D721Med (cell line): Measurements from ENCODE around the gene C14orf119.

Experiments used
- DNase-seq: peaks from one replicate; pipeline ENCODE4 v3.0.0; 2011; ENCODE audit warnings: low spot score; ENCODE audit not compliant: insufficient read length
- FAIRE-seq: peaks from 2 replicates; lab custom pipeline; 2011; peaks lifted over from hg19 to GRCh38; lab: Jason Lieb, UNC
- TF ChIP-seq, protein P1 (sequence below): IDR thresholded peaks from 2 replicates; pipeline ENCODE4 v1.5.1; 2012; ENCODE audit warnings: mild to moderate bottlenecking, control low read depth; ENCODE audit not compliant: insufficient read depth; ENCODE audit errors: missing control alignments

C14orf119 gene

GRCh38 chr14:23052671-23053070 is 42.6 kb upstream of the C14orf119 start:
- DNase-seq (no peak), FAIRE-seq (no peak)
- TF ChIP-seq, protein P1, sequence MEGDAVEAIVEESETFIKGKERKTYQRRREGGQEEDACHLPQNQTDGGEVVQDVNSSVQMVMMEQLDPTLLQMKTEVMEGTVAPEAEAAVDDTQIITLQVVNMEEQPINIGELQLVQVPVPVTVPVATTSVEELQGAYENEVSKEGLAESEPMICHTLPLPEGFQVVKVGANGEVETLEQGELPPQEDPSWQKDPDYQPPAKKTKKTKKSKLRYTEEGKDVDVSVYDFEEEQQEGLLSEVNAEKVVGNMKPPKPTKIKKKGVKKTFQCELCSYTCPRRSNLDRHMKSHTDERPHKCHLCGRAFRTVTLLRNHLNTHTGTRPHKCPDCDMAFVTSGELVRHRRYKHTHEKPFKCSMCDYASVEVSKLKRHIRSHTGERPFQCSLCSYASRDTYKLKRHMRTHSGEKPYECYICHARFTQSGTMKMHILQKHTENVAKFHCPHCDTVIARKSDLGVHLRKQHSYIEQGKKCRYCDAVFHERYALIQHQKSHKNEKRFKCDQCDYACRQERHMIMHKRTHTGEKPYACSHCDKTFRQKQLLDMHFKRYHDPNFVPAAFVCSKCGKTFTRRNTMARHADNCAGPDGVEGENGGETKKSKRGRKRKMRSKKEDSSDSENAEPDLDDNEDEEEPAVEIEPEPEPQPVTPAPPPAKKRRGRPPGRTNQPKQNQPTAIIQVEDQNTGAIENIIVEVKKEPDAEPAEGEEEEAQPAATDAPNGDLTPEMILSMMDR, result no peak

GRCh38 chr14:23053426-23053825 is 41.9 kb upstream of the C14orf119 start:
- TF ChIP-seq, protein P1, result no peak
- DNase-seq (no peak), FAIRE-seq (no peak)

DNA sequence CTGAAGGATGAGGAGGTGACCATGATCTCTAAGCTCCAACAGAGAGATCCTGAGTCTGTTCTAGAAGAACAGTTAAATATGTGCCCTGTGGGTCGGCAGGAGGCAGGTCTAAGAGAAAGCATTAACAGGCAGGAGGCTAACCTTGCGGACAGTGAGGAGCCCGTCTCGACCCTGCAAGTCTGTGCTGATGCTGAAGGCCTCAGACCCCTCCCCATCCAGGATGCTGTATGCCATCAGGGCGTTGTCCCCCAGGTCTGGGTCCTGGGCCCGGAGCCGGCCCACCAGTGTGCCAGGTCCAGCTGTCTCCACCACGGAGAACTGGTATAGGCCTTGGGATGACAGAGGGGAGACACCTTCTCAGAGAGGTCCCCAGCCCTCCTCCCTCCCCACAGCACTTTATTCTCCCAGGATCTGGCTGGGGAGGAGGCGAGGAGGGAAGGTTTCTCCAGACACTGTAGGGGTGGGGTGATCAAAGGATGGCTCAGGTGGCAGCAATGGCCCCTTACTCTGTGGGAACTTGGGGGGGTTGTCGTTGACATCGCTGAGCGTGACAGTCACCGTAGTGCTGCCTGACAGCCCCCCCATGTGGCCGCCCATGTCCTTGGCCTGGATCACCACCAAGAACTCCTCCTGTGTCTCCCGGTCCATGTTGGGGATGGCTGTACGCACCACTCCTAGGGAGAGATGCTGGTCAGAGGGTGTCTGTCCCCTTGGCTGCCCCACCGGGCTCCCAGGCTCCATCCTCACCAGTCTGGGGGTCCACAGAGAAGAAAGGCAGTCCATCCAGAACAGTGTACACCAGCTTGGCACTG is 41.1 kb upstream of the C14orf119 start:
- FAIRE-seq (no peak), DNase-seq (no peak)
- TF ChIP-seq, protein P1, result peak; percentile 34

DNA sequence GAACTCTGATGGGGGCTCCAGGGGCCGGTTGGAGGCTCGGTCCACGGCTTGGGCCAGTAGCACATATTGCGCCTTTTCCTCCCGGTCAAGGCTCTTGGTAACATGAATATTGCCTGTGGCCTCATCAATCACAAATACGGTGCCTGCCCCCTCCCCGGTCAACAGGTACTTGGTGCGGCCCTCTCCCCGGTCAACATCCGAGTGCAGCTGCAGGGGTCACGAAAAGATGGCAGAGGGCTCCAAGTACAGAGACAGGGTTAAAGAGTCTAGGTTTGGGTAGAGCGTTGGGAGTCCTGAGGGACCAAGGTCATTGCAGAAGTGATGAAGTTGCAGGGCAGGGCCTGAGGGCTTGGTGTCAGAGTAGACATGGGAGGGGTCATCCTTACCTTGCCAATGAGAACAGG is 40.2 kb upstream of the C14orf119 start:
- no peak for DNase-seq
- FAIRE-seq, result no peak
- TF ChIP-seq, protein P1, result no peak

DNA sequence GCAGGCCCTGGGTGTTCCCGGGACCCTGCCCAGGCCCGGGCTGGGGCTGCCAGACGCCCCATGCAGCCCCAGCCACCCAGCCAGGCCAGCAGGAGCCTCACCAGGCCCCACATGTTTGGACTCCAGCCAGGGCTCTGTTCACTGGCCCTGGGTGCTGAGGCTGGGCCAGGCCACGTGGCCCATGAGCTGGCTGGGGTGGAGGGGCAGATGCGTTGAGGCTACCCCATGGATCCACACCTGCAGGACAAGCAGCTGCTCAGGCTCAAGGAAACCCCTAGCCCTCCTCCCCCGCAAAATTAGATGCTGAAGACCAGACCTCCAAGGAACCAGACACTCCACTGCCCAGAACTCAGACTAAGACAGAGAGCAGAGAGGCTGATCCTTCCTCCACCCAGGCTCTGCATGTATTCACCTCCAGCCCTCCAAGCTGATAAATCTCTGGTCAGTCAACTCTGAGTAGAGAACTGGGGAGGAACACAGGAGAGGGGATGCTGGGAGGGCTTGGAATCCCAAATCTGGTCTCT is 39.6 kb upstream of the C14orf119 start:
- TF ChIP-seq, protein P1, result no peak
- FAIRE-seq (no peak), DNase-seq (no peak)

DNA sequence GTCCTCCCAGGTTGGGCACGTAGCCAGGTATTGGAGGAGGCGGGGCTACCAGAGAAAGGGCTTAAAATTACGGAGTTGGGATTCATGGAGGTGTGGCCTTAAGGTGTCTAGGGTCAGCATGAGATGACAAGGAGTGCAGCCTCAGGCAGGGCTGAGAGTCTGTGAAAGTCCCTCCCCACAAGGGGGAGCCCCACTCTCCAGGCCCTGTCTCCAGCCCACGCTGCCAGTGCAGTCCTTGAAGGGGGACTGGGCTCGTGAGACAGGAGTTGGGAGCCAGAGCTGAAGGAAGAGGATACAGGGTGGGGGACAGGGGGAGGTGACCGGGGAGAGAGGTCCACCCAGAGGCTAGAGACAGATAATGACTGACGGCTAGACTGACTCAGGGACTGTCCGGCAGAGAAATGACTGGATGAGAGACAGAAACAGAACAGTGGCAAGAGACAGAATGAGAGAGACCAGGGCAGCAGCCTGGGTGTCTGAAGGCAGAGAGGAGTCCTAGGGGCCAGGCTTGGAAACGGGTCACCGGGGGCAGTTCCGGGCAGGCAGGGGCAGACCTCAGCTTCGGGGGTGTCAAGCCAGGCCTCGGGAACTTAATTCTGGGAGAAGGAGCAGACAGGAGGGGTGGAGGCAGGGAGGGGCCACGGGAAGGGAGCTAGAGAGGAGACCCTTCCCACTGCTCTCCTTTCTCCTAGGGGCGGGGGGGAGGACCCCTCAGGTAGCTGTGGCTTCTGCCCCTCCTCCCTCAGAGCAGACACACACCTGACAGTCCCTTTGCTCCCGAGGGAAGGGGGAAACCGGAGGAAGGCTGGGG is 39.0 kb upstream of the C14orf119 start:
- TF ChIP-seq, protein P1, result peak; percentile 87
- no peak for FAIRE-seq
- DNase-seq, result peak; percentile 85
